Measurements from ENCODE around the gene PDIA2. TPM values are rescaled to one million over a fixed set of nuclear protein-coding genes. Genes with fewer than 3 reads are reported as not detected.

Gene PDIA2
- total and polyA plus RNA-seq, 7 donors = 0.60 to 5.5 (median 0.82) TPM; not detected in 1

DNA sequence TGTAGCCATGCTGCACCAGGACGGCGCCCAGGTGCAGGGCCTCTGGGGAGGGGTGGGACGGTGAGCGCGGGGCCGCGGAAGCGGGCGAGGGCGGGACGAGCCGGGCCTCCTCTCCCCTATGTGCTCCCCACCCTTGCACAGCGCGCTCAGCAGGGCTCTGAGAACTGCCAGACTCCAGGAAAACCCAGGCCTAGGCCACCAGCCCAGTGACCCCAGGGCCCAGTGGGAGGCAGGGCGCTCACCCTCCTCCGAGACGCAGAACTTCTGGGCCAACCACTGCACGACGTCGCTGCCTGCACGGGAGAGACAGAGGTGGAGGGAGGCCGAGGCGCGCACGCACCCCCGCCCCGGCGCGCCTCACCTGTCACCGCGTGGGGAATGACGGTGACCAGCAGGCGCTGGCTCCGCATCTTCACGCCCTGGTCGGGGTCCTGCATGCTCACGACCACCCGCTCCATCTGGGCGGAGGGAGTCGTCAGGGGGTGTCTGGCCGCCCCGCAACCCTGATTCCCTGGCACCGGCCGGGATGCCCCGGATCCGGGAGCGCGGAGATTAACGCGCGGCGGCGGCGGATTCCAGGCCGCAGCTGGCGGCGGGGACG lies 7.8 kb upstream of the PDIA2 start:
- peaks cover 0 to 22% (median 16%) of the 10 kb centered on the region in 4 donors for H3K4me1 ChIP-seq
- peak overlapping the region; percentile 41 to 60 (median 54) for H3K4me3 ChIP-seq
- no peaks in the 10 kb centered on the region for H3K9me3 ChIP-seq
- TF ChIP-seq POLR2A (IDR thresholded peaks at IDR 0.05) = no peak
- TF ChIP-seq, protein P1, sequence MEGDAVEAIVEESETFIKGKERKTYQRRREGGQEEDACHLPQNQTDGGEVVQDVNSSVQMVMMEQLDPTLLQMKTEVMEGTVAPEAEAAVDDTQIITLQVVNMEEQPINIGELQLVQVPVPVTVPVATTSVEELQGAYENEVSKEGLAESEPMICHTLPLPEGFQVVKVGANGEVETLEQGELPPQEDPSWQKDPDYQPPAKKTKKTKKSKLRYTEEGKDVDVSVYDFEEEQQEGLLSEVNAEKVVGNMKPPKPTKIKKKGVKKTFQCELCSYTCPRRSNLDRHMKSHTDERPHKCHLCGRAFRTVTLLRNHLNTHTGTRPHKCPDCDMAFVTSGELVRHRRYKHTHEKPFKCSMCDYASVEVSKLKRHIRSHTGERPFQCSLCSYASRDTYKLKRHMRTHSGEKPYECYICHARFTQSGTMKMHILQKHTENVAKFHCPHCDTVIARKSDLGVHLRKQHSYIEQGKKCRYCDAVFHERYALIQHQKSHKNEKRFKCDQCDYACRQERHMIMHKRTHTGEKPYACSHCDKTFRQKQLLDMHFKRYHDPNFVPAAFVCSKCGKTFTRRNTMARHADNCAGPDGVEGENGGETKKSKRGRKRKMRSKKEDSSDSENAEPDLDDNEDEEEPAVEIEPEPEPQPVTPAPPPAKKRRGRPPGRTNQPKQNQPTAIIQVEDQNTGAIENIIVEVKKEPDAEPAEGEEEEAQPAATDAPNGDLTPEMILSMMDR (IDR thresholded peaks at IDR 0.05) = no peak
- intact Hi-C loops (cut with DNase I) = loop anchor here (2.0 kb wide), 1 partner anchor 76 kb away; no protein-coding TSS in a partner anchor
- peak overlapping the region in 2 of 4 donors; percentile 10 to 22 for H3K27ac ChIP-seq
- H3K36me3 ChIP-seq = no peaks in the 10 kb centered on the region
- WGBS, 2 donors = 1 to 3% methylated on average over 58 of the region's 58 CpGs
- no peak for DNase-seq
- peaks cover 0 to 21% (median 17%) of the 10 kb centered on the region in 3 donors for H3K27me3 ChIP-seq

- Histone ChIP-seq H3K27me3 (peaks cover 3 to 24% (median 20%) of the 10 kb centered on the region in 3 donors), H3K4me3 (peak within 1 kb of the TSS; percentile 41 to 60 (median 54)), H3K4me1 (peaks cover 0 to 26% (median 20%) of the 10 kb centered on the region in 4 donors), H3K36me3 (no peaks in the 10 kb centered on the region), H3K9me3 (no peaks in the 10 kb centered on the region), H3K27ac (peak within 1 kb of the TSS in 3 of 4 donors; percentile 10 to 37 (median 22))
- DNase-seq = no peak
- TF ChIP-seq POLR2A (IDR thresholded peaks at IDR 0.05) (no peak), EP300 (IDR thresholded peaks at IDR 0.05) (no peak), POLR2AphosphoS5 (IDR thresholded peaks at IDR 0.05) (no peak)
- TF ChIP-seq, protein P1 (IDR thresholded peaks at IDR 0.05) = no peak
- intact Hi-C loops (cut with DNase I) = loop anchor here (2.0 kb wide), 1 partner anchor 75 kb away; no protein-coding TSS in a partner anchor
- 2 to 4% methylated on average over 56 of the region's 56 CpGs for WGBS, 2 donors
These were observed 7.2 kb upstream of the PDIA2 start, which contains the start of gene RGS11 for GRCh38 chr16:275786-276232. Gene RGS11, minus strand, starts transcription at chr16:275944. Its CDS starts 33 bp downstream, at chr16:275911.

DNA sequence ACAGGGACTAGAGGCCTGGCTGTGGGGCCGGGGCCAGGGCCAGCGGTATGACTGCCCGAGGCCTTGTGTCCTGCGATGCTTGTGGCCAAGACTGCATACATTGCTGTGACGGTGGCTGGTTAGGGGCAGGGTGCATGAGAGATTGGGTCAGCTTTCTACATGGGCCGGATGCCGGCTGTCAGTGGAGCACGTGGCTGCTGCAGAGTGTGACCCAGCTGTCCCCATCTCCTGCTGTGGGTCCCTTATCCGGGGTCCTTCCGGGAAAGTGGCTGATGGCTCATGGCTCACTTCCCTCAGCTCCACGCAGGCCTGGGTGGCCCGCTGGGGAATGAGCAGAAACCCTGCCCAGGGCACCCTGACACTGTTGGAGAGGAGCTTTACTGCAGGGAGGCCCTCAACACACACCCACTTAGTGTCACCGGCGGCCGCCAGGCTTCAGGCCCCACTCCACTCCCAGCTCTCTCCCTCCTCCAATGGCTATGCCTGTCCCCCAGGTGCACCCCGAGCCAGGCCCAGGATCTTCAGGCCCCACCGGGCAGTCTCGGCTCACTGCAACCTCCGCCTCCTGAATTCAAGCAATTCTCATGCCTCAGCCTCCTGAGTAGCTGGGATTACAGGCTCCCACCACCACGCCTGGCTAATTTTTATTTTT lies 6.4 kb upstream of the PDIA2 start:
- TF ChIP-seq POLR2A (IDR thresholded peaks at IDR 0.05) (no peak), EP300 (IDR thresholded peaks at IDR 0.05) (no peak)
- Histone ChIP-seq H3K4me3 (peak overlapping the region in 3 of 4 donors; percentile 51 to 60 (median 57)), H3K36me3 (no peaks in the 10 kb centered on the region), H3K9me3 (no peaks in the 10 kb centered on the region), H3K27ac (peak overlapping the region in 1 of 4 donors; percentile 37), H3K4me1 (peaks cover 0 to 32% (median 28%) of the 10 kb centered on the region in 4 donors), H3K27me3 (peaks cover 8 to 31% (median 28%) of the 10 kb centered on the region in 3 donors)
- WGBS, 2 donors = 70 to 86% methylated on average over 20 of the region's 20 CpGs
- no peak for DNase-seq
- intact Hi-C loops (cut with DNase I) = no loop called here

GRCh38 chr16:278863-279366 lies 4.0 kb upstream of the PDIA2 start:
- H3K27me3 ChIP-seq = peaks cover 8 to 41% (median 38%) of the 10 kb centered on the region in 3 donors
- peaks cover 0 to 32% (median 28%) of the 10 kb centered on the region in 4 donors for H3K4me1 ChIP-seq
- no peak for DNase-seq
- no peak overlapping the region for H3K27ac ChIP-seq
- H3K4me3 ChIP-seq = no peak overlapping the region
- 24 to 48% methylated on average over 6 of the region's 6 CpGs for WGBS, 2 donors
- no peaks in the 10 kb centered on the region for H3K9me3 ChIP-seq
- TF ChIP-seq, protein P1 (IDR thresholded peaks at IDR 0.05) = no peak
- no peak for TF ChIP-seq POLR2AphosphoS5 (IDR thresholded peaks at IDR 0.05)
- TF ChIP-seq POLR2A (IDR thresholded peaks at IDR 0.05) = no peak
- no peak for TF ChIP-seq EP300 (IDR thresholded peaks at IDR 0.05)
- intact Hi-C loops (cut with DNase I) = no loop called here
- no peaks in the 10 kb centered on the region for H3K36me3 ChIP-seq

GRCh38 chr16:279531-279930 lies 3.4 kb upstream of the PDIA2 start:
- intact Hi-C loops (cut with DNase I) = no loop called here
- H3K27me3 ChIP-seq = peaks cover 8 to 38% (median 37%) of the 10 kb centered on the region in 3 donors
- 67 to 73% methylated on average over 7 of the region's 7 CpGs for WGBS, 2 donors

More at GRCh38 chr16:279531-279930, 3.4 kb upstream of the PDIA2 start:
- Histone ChIP-seq H3K9me3 (no peaks in the 10 kb centered on the region), H3K36me3 (no peaks in the 10 kb centered on the region), H3K4me3 (no peak overlapping the region), H3K4me1 (peaks cover 0 to 29% (median 26%) of the 10 kb centered on the region in 4 donors), H3K27ac (no peak overlapping the region)
- no peak for DNase-seq
- no peak for TF ChIP-seq EP300 (IDR thresholded peaks at IDR 0.05)
- no peak for TF ChIP-seq POLR2AphosphoS5 (IDR thresholded peaks at IDR 0.05)
- TF ChIP-seq, protein P1 (IDR thresholded peaks at IDR 0.05) = no peak
